ENCODE results near the gene TGM6.

The TGM6 gene

DNA sequence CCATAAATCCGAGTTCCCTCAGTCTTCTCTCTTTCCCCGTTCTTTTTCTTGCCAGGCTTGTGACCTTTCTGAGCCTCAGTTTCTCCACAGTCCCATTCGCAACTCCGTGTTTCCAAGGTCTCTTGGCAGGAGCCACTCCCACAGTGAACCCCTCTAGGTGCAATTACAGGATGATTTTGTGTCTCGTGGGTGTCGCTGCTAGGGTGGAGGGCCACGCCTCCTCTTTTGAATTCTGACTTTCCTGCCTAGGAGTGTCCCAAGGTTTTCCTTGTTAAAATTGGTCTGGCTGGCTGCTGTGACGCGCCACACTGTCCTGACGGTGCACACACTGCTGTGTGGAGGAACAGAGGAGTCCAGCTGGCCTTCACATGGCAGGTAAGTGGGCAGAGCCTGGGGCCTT is at the start of gene TGM6:
Gene TGM6, plus strand, starts transcription at position 301 of the 400 bp plus-strand sequence. Its CDS starts 68 bp downstream, at position 369.
- DNase-seq (ENCODE audit: low read depth): no peak

- DNase-seq (ENCODE audit: low read depth): no peak
Measured at GRCh38 chr20:2331106-2331505, 49.6 kb upstream of the TGM6 start.

GRCh38 chr20:2331901-2332565 is 48.7 kb upstream of the TGM6 start:
- DNase-seq (ENCODE audit: low read depth): no peak

DNA sequence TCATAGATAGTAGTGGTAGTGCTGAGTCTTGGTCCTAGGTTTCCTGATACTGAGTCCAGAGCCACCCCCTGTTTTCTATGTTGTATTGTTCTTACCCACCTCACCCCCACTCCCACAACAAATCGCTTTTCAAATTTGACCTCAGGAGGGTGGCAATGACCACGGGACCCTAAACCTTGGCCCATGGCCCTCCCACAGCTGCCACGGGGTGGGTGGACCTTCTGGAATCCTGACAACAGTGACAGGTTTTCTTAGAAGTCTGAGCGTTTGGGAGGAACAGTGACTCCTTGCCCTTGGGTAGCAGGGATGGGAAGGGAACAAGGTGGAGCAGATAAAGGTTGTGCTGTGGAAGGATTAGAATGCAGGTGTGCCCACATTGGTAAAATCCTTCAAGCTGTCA is 48.0 kb upstream of the TGM6 start:
- DNase-seq (ENCODE audit: low read depth): no peak

- DNase-seq (ENCODE audit: low read depth): no peak
Measured at GRCh38 chr20:2333821-2334220, 46.9 kb upstream of the TGM6 start.

DNA sequence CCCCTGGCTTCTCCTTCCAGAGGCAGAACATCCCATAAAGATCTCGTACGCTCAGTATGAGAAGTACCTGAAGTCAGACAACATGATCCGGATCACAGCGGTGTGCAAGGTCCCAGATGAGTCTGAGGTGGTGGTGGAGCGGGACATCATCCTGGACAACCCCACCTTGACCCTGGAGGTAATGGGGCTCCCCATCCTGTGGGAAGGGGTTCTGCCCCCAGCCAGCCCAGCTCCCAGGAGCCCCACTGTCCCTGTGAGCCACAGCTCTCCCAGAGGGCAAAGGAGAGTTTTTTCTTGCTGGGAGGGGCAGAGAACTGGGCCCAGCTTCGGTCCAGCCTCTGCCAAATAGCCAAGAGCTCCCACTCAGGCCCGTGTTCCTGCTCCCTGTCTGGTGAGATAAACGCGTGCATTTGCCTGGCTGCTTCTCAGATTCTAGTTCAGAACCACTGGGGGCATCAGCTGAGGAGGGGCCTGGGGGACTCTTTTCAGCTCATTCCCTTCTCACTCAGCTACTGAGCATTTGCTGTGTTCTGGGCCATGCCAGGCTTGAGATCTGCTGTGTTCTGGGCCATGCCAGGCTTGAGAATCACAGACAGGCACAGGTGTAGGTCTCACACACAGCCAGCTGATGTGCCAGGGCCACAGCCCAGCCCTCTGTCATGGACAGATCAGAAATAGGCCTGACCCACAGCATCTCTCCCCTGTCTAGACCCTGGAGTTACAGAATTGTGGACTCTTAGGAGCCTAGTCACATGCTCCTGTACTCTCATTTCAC is 45.4 kb upstream of the TGM6 start:
- DNase-seq (ENCODE audit: low read depth): no peak

DNA sequence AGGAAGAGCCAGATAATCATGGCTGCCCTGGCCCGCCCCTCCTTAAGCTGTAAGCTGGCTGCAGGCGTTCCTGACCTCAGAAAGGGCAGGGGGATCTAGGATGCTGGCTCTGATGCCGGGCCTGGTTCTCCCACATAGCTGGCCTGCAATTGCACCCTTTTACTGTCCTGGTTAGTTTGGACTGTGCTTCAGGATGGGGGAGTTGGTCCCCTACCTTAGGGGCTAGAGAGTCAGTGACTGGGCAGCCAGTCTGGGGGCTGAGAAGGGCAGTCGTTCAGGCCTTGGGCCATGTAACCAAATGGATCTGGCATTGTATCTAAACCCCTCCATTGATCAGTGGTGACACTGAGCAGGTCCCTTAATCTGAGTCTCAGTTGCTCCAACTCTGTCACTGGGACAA is 44.2 kb upstream of the TGM6 start:
- no peak for DNase-seq (ENCODE audit: low read depth)

- DNase-seq (ENCODE audit: low read depth): no peak
Measured at GRCh38 chr20:2337142-2337541, 43.6 kb upstream of the TGM6 start.

DNA sequence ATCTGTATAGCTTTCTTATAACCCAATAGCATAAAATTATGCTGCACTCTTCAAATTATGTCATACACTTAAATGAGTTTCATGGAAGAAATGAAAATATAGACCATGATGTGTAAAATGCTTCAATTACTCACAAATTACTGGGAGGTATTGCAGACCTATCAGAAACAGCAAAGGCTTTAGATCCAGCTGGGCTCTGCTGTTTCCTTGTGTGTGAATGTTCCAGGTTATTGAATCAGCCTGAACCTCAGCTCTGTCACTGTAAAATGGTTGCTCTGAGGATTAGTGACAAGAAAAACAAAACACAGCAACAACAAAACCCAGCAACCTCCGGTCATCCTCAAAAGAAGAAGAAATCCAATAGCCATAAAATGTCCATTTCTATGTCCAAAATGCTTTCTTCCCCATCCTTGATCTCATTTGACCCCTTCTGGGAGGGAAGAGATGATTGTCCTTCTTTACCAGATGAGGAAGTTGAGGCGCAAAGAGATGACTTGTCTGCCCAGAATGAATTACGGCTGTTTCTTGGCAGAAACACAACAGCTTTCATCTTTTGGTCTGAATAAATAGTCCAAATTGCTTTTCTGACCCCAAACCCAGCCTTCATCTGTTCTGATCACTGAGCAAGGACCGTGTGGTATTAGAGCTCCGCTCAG is 42.2 kb upstream of the TGM6 start:
- DNase-seq (ENCODE audit: low read depth): no peak

DNA sequence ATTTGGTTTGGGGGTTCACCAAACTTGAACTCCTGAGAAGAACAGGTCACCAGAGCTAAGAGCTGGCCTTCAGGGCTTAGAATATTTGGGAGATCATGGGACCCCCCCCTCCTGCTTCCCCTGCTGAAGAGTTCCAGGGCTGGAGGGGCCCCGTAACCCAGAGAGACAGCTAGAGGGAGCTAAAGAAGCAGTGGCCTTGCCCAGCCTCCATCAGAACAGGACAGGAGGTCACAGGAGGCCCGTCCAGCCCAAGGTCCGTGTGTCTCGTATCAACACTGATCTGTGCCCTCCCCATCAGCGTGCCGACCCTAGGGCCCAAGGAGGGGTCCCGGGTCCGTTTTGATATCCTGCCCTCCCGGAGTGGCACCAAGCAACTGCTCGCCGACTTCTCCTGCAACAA is 40.6 kb upstream of the TGM6 start:
- DNase-seq (ENCODE audit: low read depth): no peak

DNA sequence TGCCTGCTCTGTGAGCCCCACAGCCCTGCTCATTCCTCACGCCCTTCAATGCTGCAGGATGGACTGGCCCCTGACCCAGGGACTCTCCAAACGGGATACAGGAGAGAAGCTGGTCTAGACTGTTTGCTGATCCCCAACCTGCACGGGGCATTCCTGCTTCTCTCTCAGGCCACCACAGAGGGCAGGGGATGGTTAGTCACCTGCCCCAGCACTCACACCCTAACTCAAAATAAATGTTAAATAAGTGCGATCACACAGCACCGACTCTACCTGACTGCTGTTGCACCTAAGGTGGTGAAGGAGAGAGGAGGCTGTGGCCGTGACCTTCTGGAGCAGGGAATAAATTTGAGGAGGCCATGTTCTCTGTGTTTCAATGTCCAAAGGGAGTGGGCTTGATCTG is 39.9 kb upstream of the TGM6 start:
- no peak for DNase-seq (ENCODE audit: low read depth)

DNA sequence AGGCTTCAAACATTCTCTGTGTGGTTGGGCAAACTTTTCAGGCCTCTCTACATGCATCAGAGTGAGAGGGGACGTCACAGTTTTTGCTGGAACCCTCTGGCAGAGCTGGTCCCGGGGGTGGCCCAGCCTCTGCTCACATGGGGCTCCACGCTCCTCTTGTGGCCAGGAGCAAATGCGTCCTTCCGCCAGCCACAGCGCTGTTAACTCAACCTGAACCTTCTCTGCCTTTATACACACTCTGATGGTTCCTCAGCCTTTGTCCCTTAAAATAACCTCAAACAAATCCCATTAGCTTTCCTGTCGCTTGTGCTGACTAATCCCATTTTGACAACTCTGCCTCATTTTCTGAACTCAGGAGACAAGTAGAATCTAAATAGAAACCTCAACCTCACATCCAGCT is 39.4 kb upstream of the TGM6 start:
- no peak for DNase-seq (ENCODE audit: low read depth)

DNA sequence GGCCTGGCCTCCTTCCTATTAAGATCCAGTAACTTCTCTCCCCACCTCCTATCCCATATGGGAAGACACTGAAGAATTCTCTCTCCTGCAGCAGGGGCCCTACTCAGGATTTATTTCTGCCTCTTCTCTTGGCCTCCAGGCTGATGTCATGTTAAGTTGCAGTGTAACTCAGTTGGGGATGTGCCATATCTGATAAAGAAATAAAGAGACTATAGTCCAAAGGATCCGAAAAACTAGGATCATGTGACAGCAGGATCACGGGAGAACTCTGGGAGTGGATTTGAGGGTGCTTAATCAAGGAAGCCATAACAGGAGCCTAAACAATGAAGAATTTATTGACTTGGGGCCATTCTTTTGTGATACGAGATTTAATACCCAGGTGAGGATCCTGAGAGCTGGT is 38.5 kb upstream of the TGM6 start:
- DNase-seq (ENCODE audit: low read depth): no peak

GRCh38 chr20:2346188-2346587 is 34.5 kb upstream of the TGM6 start:
- no peak for DNase-seq (ENCODE audit: low read depth)

DNA sequence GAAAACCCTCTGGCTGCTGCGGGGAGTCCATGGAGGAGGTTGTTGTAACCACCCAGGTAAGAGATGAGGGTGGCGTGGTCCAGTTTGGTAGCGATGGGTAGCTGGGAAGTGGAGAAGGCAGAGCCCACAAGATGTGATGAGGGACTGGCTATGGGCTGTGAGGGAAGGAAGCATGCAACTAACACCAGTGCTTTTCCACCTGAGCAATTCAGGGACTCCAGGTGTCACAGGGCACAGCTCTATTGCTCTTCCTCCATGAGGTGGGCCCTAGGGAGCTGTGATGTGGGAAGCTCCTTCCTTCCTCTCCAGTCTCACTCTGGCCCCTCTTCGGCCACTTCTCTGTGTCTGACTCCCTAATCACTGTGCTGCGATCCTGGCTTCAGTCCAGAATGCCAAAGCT is 32.4 kb upstream of the TGM6 start:
- DNase-seq (ENCODE audit: low read depth): no peak

- DNase-seq (ENCODE audit: low read depth): no peak
Measured at GRCh38 chr20:2349801-2350200, 30.9 kb upstream of the TGM6 start.

DNA sequence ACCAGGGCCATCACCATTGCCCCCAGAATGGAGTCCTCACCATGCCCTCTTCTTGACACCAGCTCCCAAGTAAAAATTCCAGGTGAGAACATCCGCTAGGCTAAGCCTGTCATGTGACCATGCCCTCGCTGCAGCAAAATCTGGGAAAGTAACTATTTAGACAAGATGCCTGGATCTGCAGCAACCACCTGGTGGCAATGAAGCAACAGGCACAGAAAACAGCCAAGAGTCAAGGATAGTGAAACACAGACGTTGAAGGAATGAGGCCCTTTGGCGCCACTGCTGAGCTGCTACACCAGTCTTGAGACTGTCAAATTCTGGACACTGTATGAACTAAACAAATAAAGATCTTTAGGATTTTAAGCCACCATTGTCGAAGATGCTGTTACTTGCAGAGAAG is 30.1 kb upstream of the TGM6 start:
- no peak for DNase-seq (ENCODE audit: low read depth)

GRCh38 chr20:2353231-2353630 is 27.5 kb upstream of the TGM6 start:
- no peak for DNase-seq (ENCODE audit: low read depth)

DNA sequence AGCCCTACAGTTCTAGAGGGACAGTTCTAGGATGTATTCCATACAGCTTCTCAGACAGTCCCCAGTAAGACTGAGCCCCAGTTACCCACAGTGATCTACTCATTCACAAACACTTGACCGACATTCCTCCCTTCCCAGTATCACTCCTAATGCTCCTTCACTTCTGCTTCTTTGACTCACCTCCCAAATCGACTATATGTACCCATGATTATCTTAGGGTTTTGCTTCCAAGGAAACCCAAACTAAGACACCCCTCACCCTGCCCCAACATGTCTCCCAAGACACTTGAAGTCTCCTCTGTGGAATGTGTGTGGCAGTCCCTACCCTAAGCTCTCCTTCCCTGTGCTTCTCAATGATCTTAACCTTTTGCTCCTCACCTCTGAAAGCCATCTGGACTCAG is 23.6 kb upstream of the TGM6 start:
- DNase-seq (ENCODE audit: low read depth): no peak

DNA sequence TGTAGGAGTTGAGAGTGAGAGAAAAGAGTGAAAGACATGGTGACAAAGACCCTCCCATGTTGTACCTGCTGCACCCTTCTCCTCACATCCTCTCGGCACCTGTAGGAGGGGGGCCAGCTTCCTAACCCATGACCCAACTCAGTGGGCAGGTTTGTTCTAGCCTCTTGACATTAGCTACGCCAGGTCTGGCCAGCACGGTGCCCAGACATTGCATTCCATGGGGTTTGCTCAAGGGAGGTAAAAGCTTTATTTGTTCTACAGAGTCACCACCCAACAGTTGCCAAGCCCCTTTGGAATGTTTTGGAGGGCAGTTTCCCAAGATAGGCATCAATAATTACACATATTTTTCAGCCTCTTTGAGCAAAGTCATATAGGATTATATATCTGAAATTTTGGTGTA is 22.7 kb upstream of the TGM6 start:
- no peak for DNase-seq (ENCODE audit: low read depth)

DNA sequence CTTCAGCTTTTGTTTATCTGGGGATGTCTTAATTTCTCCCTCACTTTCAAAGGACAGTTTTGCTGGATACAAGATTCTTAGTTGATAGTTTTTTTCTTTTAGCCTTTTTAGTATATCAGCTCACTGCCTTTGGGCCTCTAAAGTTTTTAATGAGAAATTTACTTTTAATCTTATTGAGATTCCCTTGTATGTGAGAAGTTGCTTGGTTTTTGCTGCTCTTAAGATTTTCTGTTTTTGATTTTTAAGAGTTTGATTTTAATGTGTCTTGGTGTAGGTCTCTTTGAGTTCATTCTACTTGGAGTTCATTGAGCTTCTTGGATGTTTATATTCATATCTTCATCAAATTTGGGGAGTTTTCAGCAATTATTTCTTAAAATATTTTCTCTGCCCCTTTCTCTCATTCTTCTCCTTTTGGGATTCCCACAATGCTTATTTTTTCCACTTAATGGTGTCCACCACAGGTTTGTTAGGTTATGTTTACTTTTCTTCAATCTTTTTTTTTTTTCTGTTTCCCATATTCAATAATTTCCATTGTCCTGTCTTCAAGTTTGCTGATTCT is 19.6 kb upstream of the TGM6 start:
- DNase-seq (ENCODE audit: low read depth): no peak

DNA sequence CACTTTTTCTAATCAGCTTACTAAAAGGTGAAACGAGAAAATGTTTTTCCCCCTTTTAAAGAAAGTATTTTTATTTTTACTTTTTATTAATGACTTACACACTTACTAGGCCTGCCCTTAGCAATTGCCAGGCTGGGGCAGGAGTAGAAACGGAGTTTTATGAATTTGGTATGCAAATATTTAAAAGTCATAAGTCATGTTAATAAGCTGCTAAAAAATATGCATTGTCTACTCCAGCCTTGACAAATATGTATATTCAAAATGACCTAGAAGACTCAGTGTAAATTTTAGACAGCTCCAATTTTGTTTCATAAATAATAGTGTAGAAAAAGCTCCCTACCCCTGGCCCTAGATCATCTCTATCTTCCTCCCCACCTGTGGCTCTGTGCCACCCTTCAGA is 17.5 kb upstream of the TGM6 start:
- DNase-seq (ENCODE audit: low read depth): no peak

DNA sequence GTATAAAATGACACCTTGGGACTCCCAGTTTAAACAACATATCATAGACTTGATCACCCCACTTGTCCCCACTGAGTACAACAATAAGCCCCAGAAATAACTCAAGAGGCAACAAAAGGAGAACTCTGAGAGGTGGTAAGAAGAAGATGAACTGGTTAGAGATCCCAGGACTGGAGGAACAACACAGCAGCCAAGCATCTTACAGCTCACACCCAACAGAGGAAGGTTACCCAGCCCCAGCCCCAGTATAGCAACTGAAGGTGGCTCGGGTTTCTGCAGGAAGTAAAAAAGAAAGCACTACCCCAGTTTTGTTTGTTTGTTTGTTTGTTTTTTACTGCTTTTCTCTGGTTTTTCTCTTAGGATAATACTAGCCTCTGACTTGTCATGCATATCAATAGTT is 17.1 kb upstream of the TGM6 start:
- DNase-seq (ENCODE audit: low read depth): no peak

Measured in stimulated activated CD8-positive, alpha-beta memory T cell treated with anti-CD3 and anti-CD28 coated beads, Interleukin-7, amount 100 ng/mL, for 24 hours (primary cell).